Mucosa of descending colon (tissue), 3 donors: ENCODE results near the gene HBA2. TPM values are rescaled to one million over a fixed set of nuclear protein-coding genes. Genes with fewer than 3 reads are reported as not detected.
A peak's percentile ranks its signal among the peaks of the same experiment; 100 is the strongest.
"Not testable (repeated sequence)": the region's sequence is repeated elsewhere in the genome, so short reads cannot be mapped to it uniquely, and the experiment has no call there.

Experiments
- ATAC-seq: fragments of 200-7000 bp; cut with Tn5 transposase; one replicate; pipeline ENCODE4 v1.9.1; 2020; ENCODE audit warnings: mild to moderate bottlenecking, moderate library complexity
- DNase-seq, 3 donors: peaks; one replicate each; pipeline ENCODE4 v3.0.0-alpha.2; 2020
- H3K36me3 ChIP-seq: fragments of 200-600 bp; one replicate; pipeline ENCODE4 v1.8.0; 2021; ENCODE audit warnings: low read depth, mild to moderate bottlenecking
- H3K4me1 ChIP-seq: fragments of 200-600 bp; one replicate; pipeline ENCODE4 v1.8.0; 2021; ENCODE audit warnings: low read depth, mild to moderate bottlenecking
- H3K4me3 ChIP-seq: fragments of 200-600 bp; one replicate; pipeline ENCODE4 v1.8.0; 2021; ENCODE audit warnings: mild to moderate bottlenecking
- H3K9me3 ChIP-seq: fragments of 200-600 bp; one replicate; pipeline ENCODE4 v1.8.0; 2021; ENCODE audit warnings: mild to moderate bottlenecking
- intact Hi-C, 2 donors: fragments of 100-400 bp; cut with DNase I in 1 of 2; cut with micrococcal nuclease in 1 of 2; formaldehyde crosslinking; loops; one replicate each; pipeline versions ENCODE4 v1.11.0 to v1.11.1; 2022; cut with DNase I, micrococcal nuclease
- total RNA-seq, 3 donors: library from RNA; stranded (reverse); fragmentation: NEBNext Ultra II Directional in 2 of 3; extraction: Animal tissue kit (Norgen Biotek cat#: 25700) in 2 of 3; gene quantifications; one replicate each; pipeline versions ENCODE4 v1.2.1 to v1.2.4, GENCODE V29; 2021 to 2023
- TF ChIP-seq, protein P1 (sequence below): fragments of 200-600 bp; IDR thresholded peaks from one replicate; pipeline ENCODE4 v1.8.0; 2022; ENCODE audit warnings: antibody characterized with exemption, mild to moderate bottlenecking
- donor health status: DM: no; HTN: no; CAD: no; lungs with moderate emphysema.
- donor health status: DM: no; HTN: no; CAD: no.
- donor health status: DM: no; HTN: yes; CAD: no.

Gene HBA2
- total RNA-seq, 3 donors from 2014 or later, result 2.9 to 3.4 TPM; not detected in 1

DNA sequence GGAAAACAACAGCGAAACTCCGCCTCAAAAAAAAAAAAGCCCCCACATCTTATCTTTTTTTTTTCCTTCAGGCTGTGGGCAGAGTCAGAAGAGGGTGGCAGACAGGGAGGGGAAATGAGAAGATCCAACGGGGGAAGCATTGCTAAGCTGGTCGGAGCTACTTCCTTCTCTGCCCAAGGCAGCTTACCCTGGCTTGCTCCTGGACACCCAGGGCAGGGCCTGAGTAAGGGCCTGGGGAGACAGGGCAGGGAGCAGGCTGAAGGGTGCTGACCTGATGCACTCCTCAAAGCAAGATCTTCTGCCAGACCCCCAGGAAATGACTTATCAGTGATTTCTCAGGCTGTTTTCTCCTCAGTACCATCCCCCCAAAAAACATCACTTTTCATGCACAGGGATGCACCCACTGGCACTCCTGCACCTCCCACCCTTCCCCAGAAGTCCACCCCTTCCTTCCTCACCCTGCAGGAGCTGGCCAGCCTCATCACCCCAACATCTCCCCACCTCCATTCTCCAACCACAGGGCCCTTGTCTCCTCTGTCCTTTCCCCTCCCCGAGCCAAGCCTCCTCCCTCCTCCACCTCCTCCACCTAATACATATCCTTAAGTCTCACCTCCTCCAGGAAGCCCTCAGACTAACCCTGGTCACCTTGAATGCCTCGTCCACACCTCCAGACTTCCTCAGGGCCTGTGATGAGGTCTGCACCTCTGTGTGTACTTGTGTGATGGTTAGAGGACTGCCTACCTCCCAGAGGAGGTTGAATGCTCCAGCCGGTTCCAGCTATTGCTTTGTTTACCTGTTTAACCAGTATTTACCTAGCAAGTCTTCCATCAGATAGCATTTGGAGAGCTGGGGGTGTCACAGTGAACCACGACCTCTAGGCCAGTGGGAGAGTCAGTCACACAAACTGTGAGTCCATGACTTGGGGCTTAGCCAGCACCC, 2.6 kb downstream of the HBA2 start:
- no peak for ATAC-seq
- Histone ChIP-seq H3K9me3 (no peaks in the 10 kb centered on the region), H3K4me3 (no peak overlapping the region), H3K4me1 (peaks cover under 1% of the 10 kb centered on the region), H3K36me3 (no peaks in the 10 kb centered on the region)
- intact Hi-C loops, result no loop called here
- DNase-seq, result no peak
- TF ChIP-seq, protein P1, sequence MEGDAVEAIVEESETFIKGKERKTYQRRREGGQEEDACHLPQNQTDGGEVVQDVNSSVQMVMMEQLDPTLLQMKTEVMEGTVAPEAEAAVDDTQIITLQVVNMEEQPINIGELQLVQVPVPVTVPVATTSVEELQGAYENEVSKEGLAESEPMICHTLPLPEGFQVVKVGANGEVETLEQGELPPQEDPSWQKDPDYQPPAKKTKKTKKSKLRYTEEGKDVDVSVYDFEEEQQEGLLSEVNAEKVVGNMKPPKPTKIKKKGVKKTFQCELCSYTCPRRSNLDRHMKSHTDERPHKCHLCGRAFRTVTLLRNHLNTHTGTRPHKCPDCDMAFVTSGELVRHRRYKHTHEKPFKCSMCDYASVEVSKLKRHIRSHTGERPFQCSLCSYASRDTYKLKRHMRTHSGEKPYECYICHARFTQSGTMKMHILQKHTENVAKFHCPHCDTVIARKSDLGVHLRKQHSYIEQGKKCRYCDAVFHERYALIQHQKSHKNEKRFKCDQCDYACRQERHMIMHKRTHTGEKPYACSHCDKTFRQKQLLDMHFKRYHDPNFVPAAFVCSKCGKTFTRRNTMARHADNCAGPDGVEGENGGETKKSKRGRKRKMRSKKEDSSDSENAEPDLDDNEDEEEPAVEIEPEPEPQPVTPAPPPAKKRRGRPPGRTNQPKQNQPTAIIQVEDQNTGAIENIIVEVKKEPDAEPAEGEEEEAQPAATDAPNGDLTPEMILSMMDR, result no peak

DNA sequence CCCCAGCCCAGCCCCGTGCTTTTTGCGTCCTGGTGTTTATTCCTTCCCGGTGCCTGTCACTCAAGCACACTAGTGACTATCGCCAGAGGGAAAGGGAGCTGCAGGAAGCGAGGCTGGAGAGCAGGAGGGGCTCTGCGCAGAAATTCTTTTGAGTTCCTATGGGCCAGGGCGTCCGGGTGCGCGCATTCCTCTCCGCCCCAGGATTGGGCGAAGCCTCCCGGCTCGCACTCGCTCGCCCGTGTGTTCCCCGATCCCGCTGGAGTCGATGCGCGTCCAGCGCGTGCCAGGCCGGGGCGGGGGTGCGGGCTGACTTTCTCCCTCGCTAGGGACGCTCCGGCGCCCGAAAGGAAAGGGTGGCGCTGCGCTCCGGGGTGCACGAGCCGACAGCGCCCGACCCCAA, 3.3 kb downstream of the HBA2 start:
- H3K4me1 ChIP-seq, H3K4me3 ChIP-seq, DNase-seq, intact Hi-C loops, H3K9me3 ChIP-seq, H3K36me3 ChIP-seq: not testable (repeated sequence)
- ATAC-seq, result peak; percentile 4

DNA sequence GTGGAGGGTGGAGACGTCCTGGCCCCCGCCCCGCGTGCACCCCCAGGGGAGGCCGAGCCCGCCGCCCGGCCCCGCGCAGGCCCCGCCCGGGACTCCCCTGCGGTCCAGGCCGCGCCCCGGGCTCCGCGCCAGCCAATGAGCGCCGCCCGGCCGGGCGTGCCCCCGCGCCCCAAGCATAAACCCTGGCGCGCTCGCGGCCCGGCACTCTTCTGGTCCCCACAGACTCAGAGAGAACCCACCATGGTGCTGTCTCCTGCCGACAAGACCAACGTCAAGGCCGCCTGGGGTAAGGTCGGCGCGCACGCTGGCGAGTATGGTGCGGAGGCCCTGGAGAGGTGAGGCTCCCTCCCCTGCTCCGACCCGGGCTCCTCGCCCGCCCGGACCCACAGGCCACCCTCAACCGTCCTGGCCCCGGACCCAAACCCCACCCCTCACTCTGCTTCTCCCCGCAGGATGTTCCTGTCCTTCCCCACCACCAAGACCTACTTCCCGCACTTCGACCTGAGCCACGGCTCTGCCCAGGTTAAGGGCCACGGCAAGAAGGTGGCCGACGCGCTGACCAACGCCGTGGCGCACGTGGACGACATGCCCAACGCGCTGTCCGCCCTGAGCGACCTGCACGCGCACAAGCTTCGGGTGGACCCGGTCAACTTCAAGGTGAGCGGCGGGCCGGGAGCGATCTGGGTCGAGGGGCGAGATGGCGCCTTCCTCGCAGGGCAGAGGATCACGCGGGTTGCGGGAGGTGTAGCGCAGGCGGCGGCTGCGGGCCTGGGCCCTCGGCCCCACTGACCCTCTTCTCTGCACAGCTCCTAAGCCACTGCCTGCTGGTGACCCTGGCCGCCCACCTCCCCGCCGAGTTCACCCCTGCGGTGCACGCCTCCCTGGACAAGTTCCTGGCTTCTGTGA, 4.1 kb downstream of the HBA2 start, which contains the start of gene HBA1:
Gene HBA1, plus strand, starts transcription at position 204 of the 906 bp plus-strand sequence. Its CDS starts 37 bp downstream, at position 241.
- H3K9me3 ChIP-seq, H3K36me3 ChIP-seq, H3K4me3 ChIP-seq, DNase-seq, intact Hi-C loops: not testable (repeated sequence)
- ATAC-seq, result peak; percentile 47
- peaks cover 13% of the 10 kb centered on the region for H3K4me1 ChIP-seq

DNA sequence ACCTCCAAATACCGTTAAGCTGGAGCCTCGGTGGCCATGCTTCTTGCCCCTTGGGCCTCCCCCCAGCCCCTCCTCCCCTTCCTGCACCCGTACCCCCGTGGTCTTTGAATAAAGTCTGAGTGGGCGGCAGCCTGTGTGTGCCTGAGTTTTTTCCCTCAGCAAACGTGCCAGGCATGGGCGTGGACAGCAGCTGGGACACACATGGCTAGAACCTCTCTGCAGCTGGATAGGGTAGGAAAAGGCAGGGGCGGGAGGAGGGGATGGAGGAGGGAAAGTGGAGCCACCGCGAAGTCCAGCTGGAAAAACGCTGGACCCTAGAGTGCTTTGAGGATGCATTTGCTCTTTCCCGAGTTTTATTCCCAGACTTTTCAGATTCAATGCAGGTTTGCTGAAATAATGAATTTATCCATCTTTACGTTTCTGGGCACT, 4.7 kb downstream of the HBA2 start:
- Histone ChIP-seq H3K4me1 (peaks cover 13% of the 10 kb centered on the region), H3K9me3 (no peaks in the 10 kb centered on the region), H3K36me3 (no peaks in the 10 kb centered on the region), H3K4me3 (no peak overlapping the region)
- intact Hi-C loops, result no loop called here
- no peak for DNase-seq
- TF ChIP-seq, protein P1, result no peak
- ATAC-seq, result no peak

GRCh38 chr16:177981-178667, 5.4 kb downstream of the HBA2 start:
- Histone ChIP-seq H3K4me1 (peaks cover 13% of the 10 kb centered on the region), H3K9me3 (no peaks in the 10 kb centered on the region), H3K4me3 (no peak overlapping the region), H3K36me3 (no peaks in the 10 kb centered on the region)
- TF ChIP-seq, protein P1, result no peak
- ATAC-seq (no peak), DNase-seq (no peak)
- intact Hi-C loops, result no loop called here

DNA sequence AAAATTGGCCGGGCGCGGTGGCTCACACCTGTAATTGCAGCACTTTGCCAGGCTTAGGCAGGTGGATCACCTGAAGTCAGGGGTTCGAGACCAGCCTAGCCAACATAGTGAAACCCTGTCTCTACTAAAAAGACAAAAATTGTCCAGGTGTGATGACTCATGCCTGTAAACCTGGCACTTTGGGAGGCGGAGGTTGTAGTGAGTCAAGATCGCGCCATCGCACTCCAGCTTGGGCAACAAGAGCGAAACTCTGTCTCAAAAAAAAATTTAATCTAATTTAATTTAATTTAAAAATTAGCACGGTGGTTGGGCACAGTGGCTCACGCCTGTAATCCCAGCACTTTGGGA, 6.0 kb downstream of the HBA2 start:
- Histone ChIP-seq H3K4me3 (no peak overlapping the region), H3K4me1 (peaks cover 13% of the 10 kb centered on the region), H3K9me3 (no peaks in the 10 kb centered on the region), H3K36me3 (no peaks in the 10 kb centered on the region)
- no peak for ATAC-seq
- TF ChIP-seq, protein P1, result no peak
- intact Hi-C loops, result no loop called here
- DNase-seq, result no peak
